HPDE6-E6E7 (cell line): ENCODE data around the gene SYT14.
"Not testable (repeated sequence)": the region's sequence is repeated elsewhere in the genome, so short reads cannot be mapped to it uniquely, and the experiment has no call there.

Experiments
- DNase-seq: peaks from one replicate; pipeline ENCODE4 v3.0.0; 2011; ENCODE audit warnings: missing footprints; ENCODE audit errors: extremely low spot score

SYT14 gene

DNA sequence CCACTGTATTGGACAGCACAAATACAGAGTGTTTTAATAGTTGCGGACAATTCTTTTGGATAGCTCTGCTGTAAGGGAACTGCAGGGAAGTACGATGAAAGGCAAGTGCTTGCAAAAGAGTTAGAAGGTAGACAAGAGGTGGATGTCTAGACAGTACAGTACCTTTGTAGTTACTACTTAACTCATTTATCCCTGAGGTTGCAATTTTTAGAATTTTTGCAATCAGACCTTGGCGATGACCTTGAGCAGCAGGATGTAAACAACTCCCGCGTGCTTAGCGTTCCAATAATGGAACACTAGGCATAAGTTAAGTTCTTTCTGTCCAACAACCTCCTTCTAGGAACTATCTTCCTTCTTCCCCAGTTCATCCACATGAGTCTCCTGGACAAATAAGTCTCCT lies 1.9 kb upstream of the SYT14 start:
- DNase-seq = no peak

GRCh38 chr1:209945377-209945776 lies 7.4 kb downstream of the SYT14 start:
- DNase-seq = no peak

GRCh38 chr1:209948155-209948554 lies 10.1 kb downstream of the SYT14 start:
- no peak for DNase-seq

DNA sequence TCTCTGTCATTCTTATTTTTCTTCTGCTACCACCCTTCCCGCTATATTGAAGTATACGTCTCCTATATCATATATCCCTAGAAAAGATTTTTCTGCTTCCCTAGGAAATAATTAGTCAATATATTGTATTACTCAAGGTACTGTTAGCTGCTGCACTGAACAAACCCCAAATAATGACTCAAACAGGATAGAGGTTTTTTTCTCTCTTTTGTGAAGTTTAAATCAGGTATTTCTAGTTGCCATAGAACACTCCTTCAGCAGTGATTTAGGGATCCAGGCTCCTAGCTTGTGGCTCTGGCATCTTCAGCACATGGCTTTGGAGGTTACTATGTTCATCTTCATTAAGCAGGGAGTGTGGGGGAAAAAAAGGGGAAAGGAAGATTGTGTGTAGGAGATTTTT lies 18.1 kb downstream of the SYT14 start:
- no peak for DNase-seq

- DNase-seq = no peak
These were observed 21.6 kb downstream of the SYT14 start for GRCh38 chr1:209959623-209960022.

DNA sequence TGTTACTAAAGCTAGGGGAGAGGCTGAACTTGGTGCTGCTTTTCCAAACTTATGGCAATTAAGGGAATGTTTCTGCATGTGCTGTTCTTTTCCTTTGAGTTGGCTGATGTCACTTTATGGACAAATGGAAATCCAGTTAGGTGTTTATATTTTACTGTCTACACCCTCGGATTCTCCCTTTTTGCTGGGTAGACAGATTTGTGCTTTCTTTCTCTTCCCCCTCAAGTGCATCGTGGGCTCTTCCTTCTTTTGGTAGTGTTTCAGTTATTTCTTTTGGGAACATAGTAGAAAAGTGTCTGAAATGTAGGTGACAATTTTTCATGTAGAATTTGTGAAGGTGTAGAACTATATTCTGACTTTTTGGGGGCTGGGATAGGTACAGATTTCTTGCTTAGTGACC lies 22.9 kb downstream of the SYT14 start:
- no peak for DNase-seq

GRCh38 chr1:209962388-209962787 lies 24.4 kb downstream of the SYT14 start:
- no peak for DNase-seq

- no peak for DNase-seq
These were observed 24.8 kb downstream of the SYT14 start for GRCh38 chr1:209962856-209963255.

GRCh38 chr1:209965996-209966395 lies 28.0 kb downstream of the SYT14 start:
- no peak for DNase-seq

- DNase-seq = not testable (repeated sequence)
These were observed 40.7 kb downstream of the SYT14 start for GRCh38 chr1:209978721-209979120.

DNA sequence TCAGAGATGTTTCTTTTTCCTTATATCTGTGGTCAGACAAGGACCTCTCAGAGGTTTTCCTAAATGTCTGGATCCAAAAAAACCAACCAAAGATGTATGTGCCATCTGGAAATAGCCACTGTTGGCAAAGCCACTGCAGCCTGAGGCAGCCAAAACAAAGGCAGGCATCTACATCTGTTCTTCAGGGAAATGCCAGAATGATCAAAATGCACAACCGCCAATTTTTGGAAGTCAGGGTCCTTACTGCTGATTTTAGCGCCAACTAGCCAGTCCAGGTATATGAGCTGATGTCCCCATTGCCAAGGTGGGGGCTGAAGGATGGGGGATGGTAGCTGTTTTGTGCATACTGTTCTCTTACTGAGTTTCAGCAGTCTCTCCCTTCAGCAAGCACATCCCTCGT lies 45.9 kb downstream of the SYT14 start:
- no peak for DNase-seq

- DNase-seq = no peak
These were observed 47.0 kb downstream of the SYT14 start for GRCh38 chr1:209985002-209985401.

- no peak for DNase-seq
These were observed 50.7 kb downstream of the SYT14 start for GRCh38 chr1:209988706-209989105.

GRCh38 chr1:209989525-209989924 lies 51.5 kb downstream of the SYT14 start:
- no peak for DNase-seq

GRCh38 chr1:209993061-209993830 lies 55.2 kb downstream of the SYT14 start:
- DNase-seq = no peak

DNA sequence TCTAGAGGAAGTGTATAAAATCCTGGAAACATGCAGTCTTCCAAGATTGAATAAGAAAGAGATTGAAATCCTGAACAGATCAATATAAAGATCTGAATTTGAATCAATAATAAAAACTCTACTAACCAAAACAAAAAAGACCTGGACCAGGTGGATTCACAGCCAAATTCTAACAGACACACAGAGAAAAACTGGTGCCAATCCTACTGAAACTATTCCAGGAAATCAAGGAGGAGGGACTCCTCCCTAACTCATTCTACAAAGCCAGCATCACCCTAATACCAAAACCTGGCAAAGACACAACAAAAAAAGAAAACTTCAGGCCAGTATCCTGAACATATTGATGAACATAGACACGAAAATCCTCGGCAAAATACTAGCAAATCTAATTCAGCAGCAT lies 58.3 kb downstream of the SYT14 start:
- no peak for DNase-seq

DNA sequence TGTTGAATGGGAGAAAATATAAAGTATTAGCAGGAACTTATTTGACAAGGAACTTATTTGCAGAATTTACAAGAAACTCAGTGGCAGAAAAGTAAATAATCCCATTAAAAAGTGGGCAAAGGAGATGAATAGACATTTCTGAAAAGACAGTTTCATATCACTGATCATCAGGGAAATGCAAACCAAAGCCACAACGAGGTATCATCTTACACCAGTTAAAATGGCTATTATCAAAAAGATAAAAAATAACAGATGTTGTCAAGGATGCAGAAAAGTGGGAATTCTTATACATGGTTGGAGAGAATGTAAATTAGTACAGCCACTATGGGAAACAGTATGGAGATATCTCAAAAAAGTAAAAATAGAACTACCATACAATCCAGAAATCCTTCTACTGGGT lies 61.0 kb downstream of the SYT14 start:
- no peak for DNase-seq

DNA sequence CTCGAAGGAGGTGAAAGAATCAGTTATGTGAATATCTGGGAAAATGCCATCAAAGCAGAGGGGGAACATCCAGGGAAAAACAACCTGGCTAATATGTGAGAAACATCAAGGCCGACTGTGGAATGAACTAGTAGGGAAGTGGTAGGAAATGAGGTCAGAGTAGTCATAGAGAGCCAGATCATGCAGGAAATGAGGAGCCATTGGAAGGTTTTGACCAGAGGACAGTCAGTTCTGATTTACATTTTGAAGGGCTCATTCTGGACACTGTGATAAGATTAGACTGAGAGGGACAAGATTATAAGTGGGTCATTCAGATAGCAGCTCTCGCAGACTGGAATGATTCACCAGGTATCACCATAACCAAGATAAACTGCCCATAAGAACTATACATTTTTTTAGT lies 63.7 kb downstream of the SYT14 start:
- DNase-seq = no peak

DNA sequence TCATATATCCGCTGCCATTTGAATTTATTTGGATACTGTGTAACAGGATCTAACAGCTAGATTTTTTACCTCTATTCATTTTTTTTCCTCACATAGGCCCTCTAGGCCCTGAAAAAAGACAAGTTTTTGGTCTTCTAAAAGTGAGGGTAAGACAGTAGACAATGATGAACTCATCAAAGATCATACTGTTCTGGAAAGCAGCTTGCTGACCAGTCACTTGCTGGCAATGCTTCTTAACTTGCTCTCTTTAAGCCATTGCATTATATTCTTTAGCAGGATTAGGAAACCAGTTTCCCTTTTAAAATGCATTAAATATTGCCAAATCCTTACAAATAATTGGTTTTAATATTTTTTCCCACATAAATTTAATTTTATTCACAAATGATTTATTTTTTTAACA lies 65.5 kb downstream of the SYT14 start:
- DNase-seq = no peak

GRCh38 chr1:210010161-210010560 lies 72.1 kb downstream of the SYT14 start:
- no peak for DNase-seq

DNA sequence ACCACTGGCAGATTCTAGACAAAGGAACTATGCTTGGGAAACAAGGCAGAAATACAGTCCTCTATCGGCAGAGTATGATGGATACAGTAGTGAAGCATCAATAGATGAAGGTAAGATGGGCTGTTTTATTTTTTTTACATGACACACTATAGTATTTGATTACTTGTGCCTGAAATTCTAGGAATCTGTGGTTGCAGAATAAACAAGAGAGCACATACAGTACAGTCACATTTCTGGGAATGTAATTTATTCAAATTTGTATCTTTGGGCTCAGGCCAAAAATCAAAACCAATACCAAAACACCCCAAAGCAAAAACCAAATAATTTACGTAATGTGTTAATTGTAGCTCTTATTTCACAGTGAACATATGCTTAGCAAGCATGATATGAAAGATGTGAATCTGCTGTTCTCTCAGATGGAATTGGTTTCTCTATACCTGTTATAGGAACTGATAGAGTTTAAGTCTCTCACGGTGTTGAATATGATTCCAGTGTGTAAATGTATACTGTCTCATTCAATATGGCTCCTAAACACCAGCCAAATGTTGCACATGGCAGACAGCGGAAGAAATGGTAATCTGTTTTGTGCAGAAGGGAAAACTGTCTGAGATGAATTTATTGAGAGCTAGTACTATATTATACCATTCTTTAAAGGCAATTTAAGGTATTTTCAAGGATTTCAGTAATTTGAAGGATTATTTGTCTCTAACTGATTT lies 83.3 kb downstream of the SYT14 start:
- DNase-seq = no peak

DNA sequence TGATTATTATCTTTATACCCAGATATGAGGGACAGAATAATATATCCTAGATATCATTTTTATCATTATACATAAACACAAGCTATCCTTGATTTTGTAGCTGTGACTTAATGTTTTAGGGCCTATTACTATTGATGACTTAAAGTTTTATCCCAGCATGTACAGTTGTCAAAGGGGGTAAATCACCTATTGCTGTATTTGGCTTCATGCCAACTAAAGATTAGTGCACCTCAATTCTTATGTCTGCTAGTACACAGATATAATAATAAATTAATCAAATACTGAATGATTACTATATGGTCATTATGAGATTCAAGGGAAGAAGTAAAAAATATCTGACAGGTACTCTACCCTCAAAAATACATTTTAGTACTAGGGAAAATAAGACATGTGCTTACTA lies 84.0 kb downstream of the SYT14 start:
- no peak for DNase-seq

DNA sequence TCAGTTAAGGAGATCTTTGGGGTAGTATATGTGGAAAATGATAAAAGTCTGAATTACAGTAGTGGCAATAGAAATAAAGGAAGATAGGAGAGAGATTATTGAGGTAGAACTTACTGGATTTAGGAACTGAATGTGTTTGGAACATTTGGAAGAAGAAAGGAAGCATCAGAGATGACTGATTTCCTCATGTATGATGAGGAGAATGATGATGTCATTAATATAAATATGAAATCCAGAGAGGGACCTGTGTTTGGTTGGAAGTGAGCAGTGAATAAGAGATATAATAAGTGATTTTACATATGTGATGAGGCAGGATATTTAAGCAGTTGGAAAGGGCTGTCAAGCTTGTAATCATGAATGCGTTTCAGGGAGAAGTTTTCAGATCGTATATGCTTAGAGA lies 86.3 kb downstream of the SYT14 start:
- no peak for DNase-seq

- DNase-seq = no peak
These were observed 87.0 kb downstream of the SYT14 start for GRCh38 chr1:210024996-210025395.
